Right kidney (tissue), 9 donors: ENCODE results near the gene MMAA.
"Not testable (repeated sequence)": the region's sequence is repeated elsewhere in the genome, so short reads cannot be mapped to it uniquely, and the experiment has no call there.

ENCODE experiments used
- DNase-seq: peaks from one replicate; pipeline ENCODE4 v3.0.0-alpha.2; 2016
- long read RNA-seq, 8 donors: transcript quantifications; one replicate each; lab custom pipeline, GENCODE V29; 2026

MMAA gene
- long read RNA-seq, donor 1, full-length matches to known transcripts, result 3 of 3 reads
- long read RNA-seq, donor 1, partial matches to known transcripts, result 0 of 3 reads
- long read RNA-seq, donor 1, other reads (novel, unspliced or antisense), result 0 of 3 reads
- long read RNA-seq, donor 2, full-length matches to known transcripts, result 4 of 4 reads
- long read RNA-seq, donor 2, partial matches to known transcripts, result 0 of 4 reads
- long read RNA-seq, donor 2, other reads (novel, unspliced or antisense), result 0 of 4 reads
- long read RNA-seq, donor 3, full-length matches to known transcripts, result 1 of 1 reads
- long read RNA-seq, donor 3, partial matches to known transcripts, result 0 of 1 reads
- long read RNA-seq, donor 3, other reads (novel, unspliced or antisense), result 0 of 1 reads
- long read RNA-seq, donor 4, full-length matches to known transcripts, result 2 of 2 reads
- long read RNA-seq, donor 4, partial matches to known transcripts, result 0 of 2 reads
- long read RNA-seq, donor 4, other reads (novel, unspliced or antisense), result 0 of 2 reads
- long read RNA-seq, donor 5, full-length matches to known transcripts, result 2 of 2 reads
- long read RNA-seq, donor 5, partial matches to known transcripts, result 0 of 2 reads
- long read RNA-seq, donor 5, other reads (novel, unspliced or antisense), result 0 of 2 reads
- long read RNA-seq, donor 6, full-length matches to known transcripts, result 3 of 3 reads
- long read RNA-seq, donor 6, partial matches to known transcripts, result 0 of 3 reads
- long read RNA-seq, donor 6, other reads (novel, unspliced or antisense), result 0 of 3 reads
- long read RNA-seq, donor 7, result 0 reads
- long read RNA-seq, donor 8, full-length matches to known transcripts, result 2 of 2 reads
- long read RNA-seq, donor 8, partial matches to known transcripts, result 0 of 2 reads
- long read RNA-seq, donor 8, other reads (novel, unspliced or antisense), result 0 of 2 reads

- DNase-seq, result peak; percentile 95
Measured at GRCh38 chr4:145618932-145619638, at the start of gene MMAA. Gene MMAA (plus strand): TSS chr4:145619385. CDS start chr4:145639140, 19,755 bp downstream.

- not testable (repeated sequence) for DNase-seq
Measured at GRCh38 chr4:145574546-145574945, 44.6 kb upstream of the MMAA start.

GRCh38 chr4:145580906-145581305, 38.3 kb upstream of the MMAA start:
- no peak for DNase-seq

- DNase-seq, result no peak
Measured at GRCh38 chr4:145583191-145584055, 35.8 kb upstream of the MMAA start.

GRCh38 chr4:145587088-145587754, 32.0 kb upstream of the MMAA start:
- DNase-seq, result no peak

- DNase-seq, result not testable (repeated sequence)
Measured at GRCh38 chr4:145589381-145589780, 29.8 kb upstream of the MMAA start.

GRCh38 chr4:145589916-145590702, 29.1 kb upstream of the MMAA start:
- no peak for DNase-seq

- DNase-seq, result no peak
Measured at GRCh38 chr4:145602129-145602760, 16.9 kb upstream of the MMAA start.

GRCh38 chr4:145605941-145606340, 13.2 kb upstream of the MMAA start:
- no peak for DNase-seq

- DNase-seq, result no peak
Measured at GRCh38 chr4:145609481-145610427, 9.4 kb upstream of the MMAA start.

- DNase-seq, result no peak
Measured at GRCh38 chr4:145613566-145614232, 5.5 kb upstream of the MMAA start.

GRCh38 chr4:145614233-145614610, 5.0 kb upstream of the MMAA start:
- no peak for DNase-seq

- DNase-seq, result no peak
Measured at GRCh38 chr4:145618210-145618931, 814 bp upstream of the MMAA start.

- DNase-seq, result peak; percentile 92
Measured at GRCh38 chr4:145619639-145619996, 433 bp downstream of the MMAA start.

GRCh38 chr4:145622067-145622466, 2.9 kb downstream of the MMAA start:
- DNase-seq, result not testable (repeated sequence)

- DNase-seq, result no peak
Measured at GRCh38 chr4:145623831-145624230, 4.6 kb downstream of the MMAA start.
